ENCODE data around the gene VWA5B2. TPM values are rescaled to one million over a fixed set of nuclear protein-coding genes. Genes with fewer than 3 reads are reported as not detected.

Gene VWA5B2
- total RNA-seq, 1 experiment from 2014 or later: 0.44 TPM

GRCh38 chr3:184275961-184276910, 46.9 kb downstream of the VWA5B2 start, which contains the start of gene ECE2 (continued):
- TF ChIP-seq ZNF512 (CRISPR knock-in tag; IDR thresholded peaks at IDR 0.05; ENCODE audit: borderline replicate concordance) (no peak), NR3C1 (CRISPR knock-in tag; conservative IDR thresholded peaks at IDR 0.05; ENCODE audit: low read depth) (no peak), FOXP1 (CRISPR knock-in tag; IDR thresholded peaks at IDR 0.05; ENCODE audit: borderline replicate concordance) (no peak), MYBL2 (CRISPR knock-in tag; IDR thresholded peaks at IDR 0.05) (no peak), FOXP4 (CRISPR knock-in tag; IDR thresholded peaks at IDR 0.05) (no peak), ZNF232 (CRISPR knock-in tag; IDR thresholded peaks at IDR 0.05) (no peak)

- DNase-seq (ENCODE audit: low spot score) (no peak), ATAC-seq (no peak)
- Mint-ChIP-seq H3K4me1 (peaks cover 5% of the 10 kb centered on the region), H3K36me3 (no peaks in the 10 kb centered on the region), H3K9me3 (no peaks in the 10 kb centered on the region), H3K4me3 (no peak overlapping the region), H3K27ac (no peak overlapping the region), H3K27me3 (ENCODE audit: low read depth) (peaks cover 57% of the 10 kb centered on the region)
- ChIA-PET CTCF (no interaction called here), POLR2A (no interaction called here)
- TF ChIP-seq ESRRA (CRISPR knock-in tag; IDR thresholded peaks at IDR 0.05; ENCODE audit: borderline replicate concordance) (no peak), GABPB1 (CRISPR knock-in tag; IDR thresholded peaks at IDR 0.05) (no peak), HMGA2 (CRISPR knock-in tag; IDR thresholded peaks at IDR 0.05) (no peak), CREM (CRISPR knock-in tag; IDR thresholded peaks at IDR 0.05) (no peak), IRF2 (CRISPR knock-in tag; IDR thresholded peaks at IDR 0.05; ENCODE audit: borderline replicate concordance, low read depth) (no peak), MXD4 (CRISPR knock-in tag; IDR thresholded peaks at IDR 0.05; ENCODE audit: borderline replicate concordance) (no peak), NR1H2 (CRISPR knock-in tag; IDR thresholded peaks at IDR 0.05) (no peak), JAZF1 (CRISPR knock-in tag; IDR thresholded peaks at IDR 0.05) (no peak), ATF6 (CRISPR knock-in tag; IDR thresholded peaks at IDR 0.05) (no peak), ZNF138 (CRISPR knock-in tag; conservative IDR thresholded peaks at IDR 0.05) (no peak), AR (CRISPR knock-in tag; IDR thresholded peaks at IDR 0.05) (no peak), ETV6 (CRISPR knock-in tag; IDR thresholded peaks at IDR 0.05) (no peak), NFYB (CRISPR knock-in tag; conservative IDR thresholded peaks at IDR 0.05; ENCODE audit: low read depth) (no peak)
These were observed 48.0 kb downstream of the VWA5B2 start for GRCh38 chr3:184277366-184277765.

All from WTC11 (cell line).